SK-N-SH (cell line): ENCODE data around the gene ST7. TPM values are rescaled to one million over a fixed set of nuclear protein-coding genes. Genes with fewer than 3 reads are reported as not detected.
"Not testable (repeated sequence)": the region's sequence is repeated elsewhere in the genome, so short reads cannot be mapped to it uniquely, and the experiment has no call there.

Experiments
- CTCF ChIA-PET: fragments of 300-600, 350-600 bp; formaldehyde crosslinking; extraction: SDS; loops from one replicate; lab custom pipeline; 2021; lab: Yijun Ruan, JAX
- POLR2A ChIA-PET: fragments of 350-600 bp; sonication (Branson Sonifier 250); formaldehyde crosslinking; extraction: SDS; loops from one replicate; lab custom pipeline; 2020; ENCODE audit warnings: antibody characterized with exemption, inconsistent platforms; lab: Yijun Ruan, JAX
- DNase-seq: peaks from one replicate; pipeline ENCODE4 v3.0.0; 2012
- H2AFZ ChIP-seq: fragments of 200-600 bp; sonication (generic); 2 replicates; pipeline ENCODE4 v1.8.1; 2016; ENCODE audit warnings: antibody characterized with exemption, mild to moderate bottlenecking, low read depth
- H3F3A ChIP-seq: fragments of 200-600 bp; sonication (generic); replicated peaks from 2 replicates; pipeline ENCODE3; 2016; ENCODE audit warnings: antibody characterized with exemption, mild to moderate bottlenecking; ENCODE audit not compliant: insufficient read depth
- H3K27ac ChIP-seq, 2 experiments: fragments of 200-500 bp in 1 of 2; fragments of 200-600 bp in 1 of 2; sonication (Bioruptor generic) in 1 of 2; sonication (generic), shearing (Covaris generic) in 1 of 2; 2 replicates each; pipeline versions ENCODE4 v1.5.1 to v1.6.1; 2014 to 2016; ENCODE audit warnings: low read depth in 2 of 2, inconsistent platforms in 1 of 2, low read length in 1 of 2, mild to moderate bottlenecking in 1 of 2, mixed read lengths in 1 of 2
- H3K27me3 ChIP-seq: fragments of 200-600 bp; sonication (generic), shearing (Covaris generic); 2 replicates; pipeline ENCODE4 v1.6.1; 2016; ENCODE audit warnings: mixed run types; ENCODE audit not compliant: insufficient read depth
- H3K36me3 ChIP-seq, 2 experiments: fragments of 200-500 bp in 1 of 2; fragments of 200-600 bp in 1 of 2; sonication (Bioruptor generic) in 1 of 2; sonication (generic) in 1 of 2; replicated peaks in 1 of 2; 2 replicates each; pipeline versions ENCODE3 to v1.5.1; 2014 to 2016; ENCODE audit warnings: low read length in 1 of 2, mild to moderate bottlenecking in 1 of 2; ENCODE audit not compliant: insufficient read depth in 2 of 2, control insufficient read depth in 1 of 2
- H3K4me1 ChIP-seq, 2 experiments: fragments of 200-500 bp in 1 of 2; fragments of 200-600 bp in 1 of 2; sonication (Bioruptor generic) in 1 of 2; sonication (generic), shearing (Covaris generic) in 1 of 2; 2 replicates each; pipeline versions ENCODE4 v1.5.1 to v1.6.1; 2014 to 2016; ENCODE audit warnings: low read depth in 1 of 2, low read length in 1 of 2, mixed run types in 1 of 2; ENCODE audit not compliant: insufficient read depth in 2 of 2, control insufficient read depth in 1 of 2
- H3K4me2 ChIP-seq: fragments of 200-600 bp; sonication (generic), shearing (Covaris generic); 2 replicates; pipeline ENCODE4 v1.6.1; 2017; ENCODE audit warnings: mixed run types
- H3K4me3 ChIP-seq, 2 experiments: fragments of 200-500 bp in 1 of 2; fragments of 200-600 bp in 1 of 2; sonication (Bioruptor generic) in 1 of 2; sonication (generic), shearing (Covaris generic) in 1 of 2; 2 replicates each; pipeline versions ENCODE4 v1.5.1 to v1.8.1; 2014 to 2016; ENCODE audit warnings: low read depth in 2 of 2, inconsistent platforms in 1 of 2, low read length in 1 of 2, mild to moderate bottlenecking in 1 of 2, mixed read lengths in 1 of 2, moderate library complexity in 1 of 2
- H3K79me2 ChIP-seq: fragments of 200-600 bp; sonication (generic); 2 replicates; pipeline ENCODE4 v1.8.1; 2017; ENCODE audit warnings: mild to moderate bottlenecking; ENCODE audit not compliant: insufficient read depth
- H3K9ac ChIP-seq: fragments of 200-600 bp; sonication (generic); 2 replicates; pipeline ENCODE4 v1.6.1; 2017; ENCODE audit warnings: mixed run types
- H3K9me2 ChIP-seq: fragments of 200-600 bp; sonication (generic); 2 replicates; pipeline ENCODE4 v1.6.1; 2017; ENCODE audit warnings: mixed run types
- H3K9me3 ChIP-seq: fragments of 200-600 bp; sonication (generic); 2 replicates; pipeline ENCODE4 v1.6.1; 2017; ENCODE audit warnings: mixed run types, mild to moderate bottlenecking, moderate library complexity
- H4K20me1 ChIP-seq: fragments of 200-600 bp; sonication (generic); 2 replicates; pipeline ENCODE4 v1.6.1; 2017; ENCODE audit warnings: mild to moderate bottlenecking, mixed run types; ENCODE audit not compliant: insufficient read depth
- EP300 ChIP-seq, 2 experiments: IDR thresholded peaks; 2 replicates each; pipeline versions ENCODE4 v1.4.0 to v1.6.1; 2012; ENCODE audit warnings: borderline replicate concordance in 1 of 2, low read depth in 1 of 2, low read length in 1 of 2
- GABPA ChIP-seq: IDR thresholded peaks from 2 replicates; pipeline ENCODE4 v1.4.0; 2012; ENCODE audit warnings: low read depth, mild to moderate bottlenecking
- JUND ChIP-seq: IDR thresholded peaks from 2 replicates; pipeline ENCODE4 v1.4.0; 2012
- MEF2A ChIP-seq: IDR thresholded peaks from 2 replicates; pipeline ENCODE4 v1.4.0; 2012; ENCODE audit warnings: low read depth, borderline replicate concordance
- NRF1 ChIP-seq: IDR thresholded peaks from 2 replicates; pipeline ENCODE4 v1.6.1; 2012; ENCODE audit warnings: low read depth, mild to moderate bottlenecking, low read length
- POLR2AphosphoS5 ChIP-seq: IDR thresholded peaks from 2 replicates; pipeline ENCODE4 v1.6.1; 2012; ENCODE audit warnings: low read depth, low read length
- RAD21 ChIP-seq: IDR thresholded peaks from 2 replicates; pipeline ENCODE4 v1.6.1; 2012; ENCODE audit warnings: mild to moderate bottlenecking, low read length
- RCOR1 ChIP-seq: fragments of 150-350 bp; IDR thresholded peaks from 2 replicates; pipeline ENCODE4 v1.6.1; 2017; ENCODE audit warnings: antibody characterized with exemption, low read length
- RXRA ChIP-seq: IDR thresholded peaks from 2 replicates; pipeline ENCODE4 v1.4.0; 2012; ENCODE audit warnings: low read depth, mild to moderate bottlenecking, borderline replicate concordance
- SIN3A ChIP-seq: IDR thresholded peaks from 2 replicates; pipeline ENCODE4 v1.6.1; 2012; ENCODE audit warnings: low read depth, mild to moderate bottlenecking, low read length, moderate library complexity, borderline replicate concordance
- TAF1 ChIP-seq: IDR thresholded peaks from 2 replicates; pipeline ENCODE4 v1.6.1; 2012; ENCODE audit warnings: low read depth, mild to moderate bottlenecking, low read length, moderate library complexity, borderline replicate concordance
- TEAD4 ChIP-seq: IDR thresholded peaks from 2 replicates; pipeline ENCODE4 v1.4.0; 2012; ENCODE audit warnings: mild to moderate bottlenecking, borderline replicate concordance; ENCODE audit not compliant: insufficient read depth
- WGBS: methylation state at CpG from one replicate; pipeline ENCODE4 v1.1.6; 2017; ENCODE audit warnings: low lambda C conversion rate; 5-methylcytosine and 5-hydroxymethylcytosine counted together
- polyA plus RNA-seq, 3 experiments: library from polyadenylated mRNA; depleted of rRNA; stranded (reverse); fragments of >200 nt; gene quantifications; 2 replicates each; pipeline ENCODE4 v1.2.3, GENCODE V29; 2012
- TF ChIP-seq, protein P1 (sequence below): IDR thresholded peaks from 2 replicates; pipeline ENCODE4; 2012
- TF ChIP-seq, protein P2 (sequence below): IDR thresholded peaks from 2 replicates; pipeline ENCODE4 v1.4.0; 2012; ENCODE audit warnings: low read depth

Gene ST7
- polyA plus RNA-seq, 1 of the 3 experiments (the other 2 are of a cell fraction): 23.5 TPM

- peaks cover 49% of the 10 kb centered on the region; the same call in 1 of the 2 replicates for H3K79me2 ChIP-seq
Observed at GRCh38 chr7:116970238-116970910, 17.1 kb downstream of the ST7 start.

DNA sequence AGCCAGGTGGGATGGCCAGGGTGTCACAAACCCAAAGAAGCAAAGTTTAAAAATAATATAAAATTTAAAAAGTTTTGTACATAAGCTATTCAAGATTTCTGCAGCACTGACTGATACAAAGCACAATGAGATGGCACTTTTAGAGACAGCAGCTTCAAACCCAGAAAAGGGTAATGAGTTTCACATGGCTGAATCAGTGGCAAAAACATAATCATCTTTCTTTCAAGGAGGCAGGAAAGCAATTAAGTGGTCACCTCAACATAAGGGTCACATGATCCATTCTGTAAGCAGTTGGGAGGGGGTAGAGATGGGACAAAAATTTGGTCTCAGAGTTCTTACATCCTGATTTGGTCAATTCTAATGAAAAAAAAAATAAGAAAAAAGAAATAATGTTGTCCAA lies 17.9 kb downstream of the ST7 start:
- H4K20me1 ChIP-seq, DNase-seq, H3K9me2 ChIP-seq, H3K4me1 ChIP-seq, H3K27ac ChIP-seq, H3K9ac ChIP-seq, H3F3A ChIP-seq, H3K4me3 ChIP-seq, H3K27me3 ChIP-seq, H3K4me2 ChIP-seq, H3K9me3 ChIP-seq, H2AFZ ChIP-seq: not testable (repeated sequence)
- Histone ChIP-seq H3K36me3 (peaks cover 0 to 12% of the 10 kb centered on the region in 2 experiments), H3K79me2 (peaks cover 49% of the 10 kb centered on the region; the same call in 1 of the 2 replicates)
- ChIA-PET POLR2A (interaction anchor here (1.1 kb wide), 1 partner anchor 17 kb away, joined by 4 read pairs; no protein-coding TSS in a partner anchor), CTCF (interaction anchor here (1.3 to 6.4 kb wide), 7 partner anchors 12 to 156 kb away, joined by 3 to 57 read pairs (median 11); no protein-coding TSS in a partner anchor)

More at GRCh38 chr7:116970238-116970910, 17.1 kb downstream of the ST7 start:
- Histone ChIP-seq H3K4me2 (no peak overlapping the region), H4K20me1 (no peaks in the 10 kb centered on the region), H3K9me3 (no peaks in the 10 kb centered on the region), H3K4me1 (peaks cover 0 to 6% of the 10 kb centered on the region in 2 experiments; a peak in 2 of 4 replicates), H3F3A (no peaks in the 10 kb centered on the region), H3K9me2 (no peaks in the 10 kb centered on the region), H3K36me3 (peaks cover 0 to 12% of the 10 kb centered on the region in 2 experiments), H3K27ac (no peak overlapping the region), H2AFZ (no peak overlapping the region), H3K27me3 (no peaks in the 10 kb centered on the region), H3K9ac (no peak overlapping the region), H3K4me3 (no peak overlapping the region)
- WGBS: 87% methylated on average over 3 of the region's 3 CpGs
- ChIA-PET CTCF (interaction anchor here (0.7 to 6.4 kb wide), 11 partner anchors 11 to 172 kb away, joined by 3 to 57 read pairs (median 4); no protein-coding TSS in a partner anchor), POLR2A (no interaction called here)
- no peak for DNase-seq
- TF ChIP-seq TEAD4: no peak
- TF ChIP-seq RXRA: no peak
- no peak for TF ChIP-seq POLR2AphosphoS5
- no peak for TF ChIP-seq GABPA
- TF ChIP-seq RCOR1: no peak

- no peaks in the 10 kb centered on the region for H3K9me3 ChIP-seq
- H3K9ac ChIP-seq: no peak overlapping the region
- peaks cover 0 to 6% of the 10 kb centered on the region in 2 experiments; a peak in 2 of 4 replicates for H3K4me1 ChIP-seq
- no peak overlapping the region for H3K4me3 ChIP-seq
- no peaks in the 10 kb centered on the region for H4K20me1 ChIP-seq
- no peak overlapping the region for H3K27ac ChIP-seq
- no peak overlapping the region for H3K4me2 ChIP-seq
- H3F3A ChIP-seq: no peaks in the 10 kb centered on the region
- WGBS: 90% methylated on average over 4 of the region's 4 CpGs
- no peak overlapping the region for H2AFZ ChIP-seq
- POLR2A ChIA-PET: interaction anchor here (1.1 kb wide), 1 partner anchor 18 kb away, joined by 4 read pairs; no protein-coding TSS in a partner anchor
- no peaks in the 10 kb centered on the region for H3K27me3 ChIP-seq
- no peaks in the 10 kb centered on the region for H3K9me2 ChIP-seq
- TF ChIP-seq, protein P1, sequence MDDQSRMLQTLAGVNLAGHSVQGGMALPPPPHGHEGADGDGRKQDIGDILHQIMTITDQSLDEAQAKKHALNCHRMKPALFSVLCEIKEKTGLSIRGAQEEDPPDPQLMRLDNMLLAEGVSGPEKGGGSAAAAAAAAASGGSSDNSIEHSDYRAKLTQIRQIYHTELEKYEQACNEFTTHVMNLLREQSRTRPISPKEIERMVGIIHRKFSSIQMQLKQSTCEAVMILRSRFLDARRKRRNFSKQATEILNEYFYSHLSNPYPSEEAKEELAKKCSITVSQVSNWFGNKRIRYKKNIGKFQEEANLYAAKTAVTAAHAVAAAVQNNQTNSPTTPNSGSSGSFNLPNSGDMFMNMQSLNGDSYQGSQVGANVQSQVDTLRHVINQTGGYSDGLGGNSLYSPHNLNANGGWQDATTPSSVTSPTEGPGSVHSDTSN: no peak
- TF ChIP-seq TEAD4 (no peak), SIN3A (no peak), RCOR1 (no peak), TAF1 (no peak), RAD21 (no peak), JUND (no peak), NRF1 (no peak), MEF2A (no peak), EP300 (IDR thresholded peaks at IDR 0.05; ENCODE audit: borderline replicate concordance in 1 of 2, low read depth in 1 of 2, low read length in 1 of 2) (no peak)
- TF ChIP-seq, protein P2, sequence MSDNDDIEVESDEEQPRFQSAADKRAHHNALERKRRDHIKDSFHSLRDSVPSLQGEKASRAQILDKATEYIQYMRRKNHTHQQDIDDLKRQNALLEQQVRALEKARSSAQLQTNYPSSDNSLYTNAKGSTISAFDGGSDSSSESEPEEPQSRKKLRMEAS: no peak
- CTCF ChIA-PET: interaction anchor here (0.9 to 6.4 kb wide), 8 partner anchors 12 to 156 kb away, joined by 3 to 57 read pairs (median 4); partner anchors contain the start of gene ST7
- H3K36me3 ChIP-seq: peaks cover 0 to 12% of the 10 kb centered on the region in 2 experiments
- DNase-seq: no peak
- H3K79me2 ChIP-seq: peaks cover 43% of the 10 kb centered on the region; the same call in 1 of the 2 replicates
Observed at GRCh38 chr7:116971869-116972268, 18.6 kb downstream of the ST7 start.

DNA sequence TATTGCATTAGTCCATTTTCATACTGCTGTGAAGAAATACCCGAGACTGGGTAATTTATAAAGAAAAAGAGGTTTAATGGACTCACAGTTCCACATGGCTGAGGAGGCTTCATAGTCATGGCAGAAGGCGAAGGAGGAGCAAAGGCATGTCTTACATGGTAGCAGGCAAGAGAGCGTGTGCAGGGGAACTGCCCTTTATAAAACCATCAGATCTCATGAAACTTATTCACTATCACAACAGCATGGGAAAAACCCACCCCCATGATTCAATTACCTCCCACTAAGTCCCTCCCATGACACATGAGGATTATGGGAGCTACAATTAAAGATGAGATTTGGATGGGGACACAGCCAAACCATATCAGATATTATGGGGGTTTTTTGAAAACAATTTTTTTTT lies 21.7 kb downstream of the ST7 start:
- H3K27me3 ChIP-seq, H3K4me1 ChIP-seq, H3K9me3 ChIP-seq, H3K4me3 ChIP-seq, H3K4me2 ChIP-seq, H3F3A ChIP-seq, H2AFZ ChIP-seq, DNase-seq, H3K27ac ChIP-seq, H3K9ac ChIP-seq, H4K20me1 ChIP-seq, POLR2A ChIA-PET, H3K9me2 ChIP-seq: not testable (repeated sequence)
- 94% methylated on average over 3 of the region's 3 CpGs for WGBS
- H3K79me2 ChIP-seq: peaks cover 26% of the 10 kb centered on the region; the same call in 1 of the 2 replicates
- CTCF ChIA-PET: interaction anchor here (1.1 to 2.1 kb wide), 3 partner anchors 10 to 152 kb away, joined by 3 to 10 read pairs (median 3); no protein-coding TSS in a partner anchor
- H3K36me3 ChIP-seq: peaks cover 0 to 12% of the 10 kb centered on the region in 2 experiments
